ENCODE results near the gene RAPGEF5.

DNA sequence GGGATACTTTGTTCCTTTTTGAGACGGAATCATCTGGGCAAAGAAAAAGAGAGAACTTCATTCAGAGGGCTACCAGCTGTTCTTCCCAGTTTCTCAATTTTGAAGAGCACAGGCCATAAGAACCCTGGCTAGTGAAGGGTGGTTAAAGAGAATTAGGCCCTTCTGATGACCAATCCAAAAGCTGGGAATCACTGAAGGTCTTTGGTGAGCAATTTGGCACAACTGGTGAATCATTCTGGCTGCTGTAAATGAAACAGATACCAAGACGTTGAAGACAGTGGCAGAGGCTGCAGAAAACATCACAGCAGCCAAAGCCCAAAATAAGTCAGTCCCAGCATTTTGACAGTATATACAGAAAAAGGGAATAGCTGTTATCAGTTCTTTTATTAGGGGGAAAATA is 5.1 kb downstream of the RAPGEF5 start:
- TF ChIP-seq, protein P1, sequence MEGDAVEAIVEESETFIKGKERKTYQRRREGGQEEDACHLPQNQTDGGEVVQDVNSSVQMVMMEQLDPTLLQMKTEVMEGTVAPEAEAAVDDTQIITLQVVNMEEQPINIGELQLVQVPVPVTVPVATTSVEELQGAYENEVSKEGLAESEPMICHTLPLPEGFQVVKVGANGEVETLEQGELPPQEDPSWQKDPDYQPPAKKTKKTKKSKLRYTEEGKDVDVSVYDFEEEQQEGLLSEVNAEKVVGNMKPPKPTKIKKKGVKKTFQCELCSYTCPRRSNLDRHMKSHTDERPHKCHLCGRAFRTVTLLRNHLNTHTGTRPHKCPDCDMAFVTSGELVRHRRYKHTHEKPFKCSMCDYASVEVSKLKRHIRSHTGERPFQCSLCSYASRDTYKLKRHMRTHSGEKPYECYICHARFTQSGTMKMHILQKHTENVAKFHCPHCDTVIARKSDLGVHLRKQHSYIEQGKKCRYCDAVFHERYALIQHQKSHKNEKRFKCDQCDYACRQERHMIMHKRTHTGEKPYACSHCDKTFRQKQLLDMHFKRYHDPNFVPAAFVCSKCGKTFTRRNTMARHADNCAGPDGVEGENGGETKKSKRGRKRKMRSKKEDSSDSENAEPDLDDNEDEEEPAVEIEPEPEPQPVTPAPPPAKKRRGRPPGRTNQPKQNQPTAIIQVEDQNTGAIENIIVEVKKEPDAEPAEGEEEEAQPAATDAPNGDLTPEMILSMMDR (IDR thresholded peaks at IDR 0.05): no peak
- TF ChIP-seq POLR2A (IDR thresholded peaks at IDR 0.05): no peak
- no peak for TF ChIP-seq EP300 (IDR thresholded peaks at IDR 0.05)
